RWPE2 (cell line): Measurements from ENCODE around the gene EPB41L2.
A peak's percentile ranks its signal among the peaks of the same experiment; 100 is the strongest.

Experiments
- ATAC-seq: fragments of 200-7000 bp; cut with Tn5 transposase; 3 replicates; pipeline ENCODE4 v1.9.1; 2021; ENCODE audit warnings: low read depth
- DNase-seq: peaks from one replicate; pipeline ENCODE4 v3.0.0-alpha.2; 2020; ENCODE audit warnings: low spot score
- H3K27ac ChIP-seq: fragments of 450-650 bp; 2 replicates; pipeline ENCODE4 v1.5.1; 2017; ENCODE audit warnings: mild to moderate bottlenecking; ENCODE audit not compliant: poor library complexity, severe bottlenecking
- H3K27me3 ChIP-seq: fragments of 250-450 bp; sonication (Bioruptor Pico); 2 replicates; pipeline ENCODE4 v1.5.1; 2021; ENCODE audit warnings: mild to moderate bottlenecking, moderate library complexity; ENCODE audit not compliant: insufficient read depth, poor library complexity, severe bottlenecking
- H3K36me3 ChIP-seq: fragments of 250-450 bp; sonication (Bioruptor Pico); 2 replicates; pipeline ENCODE4 v1.5.1; 2020; ENCODE audit warnings: low read depth, mild to moderate bottlenecking, moderate library complexity
- H3K4me1 ChIP-seq: fragments of 250-450 bp; sonication (Bioruptor Pico); 2 replicates; pipeline ENCODE4 v1.5.1; 2021; ENCODE audit warnings: mild to moderate bottlenecking, moderate library complexity; ENCODE audit not compliant: insufficient read depth, poor library complexity, severe bottlenecking
- H3K4me3 ChIP-seq: fragments of 250-450 bp; sonication (Bioruptor Pico); 2 replicates; pipeline ENCODE4 v1.5.1; 2021; ENCODE audit warnings: mild to moderate bottlenecking, moderate library complexity; ENCODE audit not compliant: severe bottlenecking
- H3K9me3 ChIP-seq: fragments of 250-450 bp; sonication (Bioruptor Pico); 2 replicates; pipeline ENCODE4 v1.5.1; 2021; ENCODE audit warnings: mild to moderate bottlenecking, moderate library complexity; ENCODE audit not compliant: severe bottlenecking
- CTCF ChIP-seq: fragments of 450-650 bp; IDR thresholded peaks from one replicate; pipeline ENCODE4 v1.5.1; 2017; ENCODE audit warnings: mild to moderate bottlenecking, moderate library complexity; ENCODE audit not compliant: poor library complexity, severe bottlenecking

EPB41L2 gene

GRCh38 chr6:130888246-130888645, 174.8 kb downstream of the EPB41L2 start:
- no peaks in the 10 kb centered on the region for H3K9me3 ChIP-seq
- no peak overlapping the region for H3K4me3 ChIP-seq
- no peaks in the 10 kb centered on the region for H3K4me1 ChIP-seq
- DNase-seq (no peak), ATAC-seq (no peak)
- peaks cover 28% of the 10 kb centered on the region for H3K36me3 ChIP-seq
- no peak overlapping the region for H3K27ac ChIP-seq
- H3K27me3 ChIP-seq: no peaks in the 10 kb centered on the region
- no peak for TF ChIP-seq CTCF

GRCh38 chr6:130886966-130887365, 176.1 kb downstream of the EPB41L2 start:
- ATAC-seq (no peak), DNase-seq (no peak)
- no peak for TF ChIP-seq CTCF
- Histone ChIP-seq H3K27me3 (no peaks in the 10 kb centered on the region), H3K4me3 (no peak overlapping the region), H3K4me1 (no peaks in the 10 kb centered on the region), H3K9me3 (no peaks in the 10 kb centered on the region), H3K36me3 (peaks cover 25% of the 10 kb centered on the region), H3K27ac (no peak overlapping the region)

GRCh38 chr6:130885392-130886192, 177.5 kb downstream of the EPB41L2 start:
- peaks cover 25% of the 10 kb centered on the region for H3K36me3 ChIP-seq
- no peak overlapping the region for H3K4me3 ChIP-seq
- DNase-seq (no peak), ATAC-seq (peak; percentile 90)
- no peaks in the 10 kb centered on the region for H3K27me3 ChIP-seq
- no peaks in the 10 kb centered on the region for H3K4me1 ChIP-seq
- no peaks in the 10 kb centered on the region for H3K9me3 ChIP-seq
- TF ChIP-seq CTCF: peak; percentile 94
- H3K27ac ChIP-seq: no peak overlapping the region

GRCh38 chr6:130882370-130882769, 180.7 kb downstream of the EPB41L2 start:
- Histone ChIP-seq H3K27ac (no peak overlapping the region), H3K36me3 (peaks cover 15% of the 10 kb centered on the region), H3K27me3 (no peaks in the 10 kb centered on the region), H3K9me3 (no peaks in the 10 kb centered on the region), H3K4me1 (no peaks in the 10 kb centered on the region), H3K4me3 (no peak overlapping the region)
- ATAC-seq (no peak), DNase-seq (no peak)
- no peak for TF ChIP-seq CTCF

GRCh38 chr6:130879826-130880225, 183.2 kb downstream of the EPB41L2 start:
- Histone ChIP-seq H3K27ac (no peak overlapping the region), H3K4me3 (no peak overlapping the region), H3K27me3 (no peaks in the 10 kb centered on the region), H3K4me1 (no peaks in the 10 kb centered on the region), H3K36me3 (peaks cover 12% of the 10 kb centered on the region), H3K9me3 (no peaks in the 10 kb centered on the region)
- ATAC-seq: no peak
- TF ChIP-seq CTCF: no peak
- DNase-seq: no peak
